ENCODE results near the gene BATF. TPM values are rescaled to one million over a fixed set of nuclear protein-coding genes. Genes with fewer than 3 reads are reported as not detected.

BATF gene
- total RNA-seq, 1 experiment from 2014 or later: not detected

- no peak for DNase-seq (ENCODE audit: low read depth)
These were observed 23.0 kb upstream of the BATF start for GRCh38 chr14:75499084-75499875.

- DNase-seq (ENCODE audit: low read depth): no peak
These were observed 21.2 kb upstream of the BATF start for GRCh38 chr14:75501080-75501479.

GRCh38 chr14:75504411-75504810 lies 17.9 kb upstream of the BATF start:
- DNase-seq (ENCODE audit: low read depth): no peak

GRCh38 chr14:75506930-75507329 lies 15.3 kb upstream of the BATF start:
- DNase-seq (ENCODE audit: low read depth): no peak

- DNase-seq (ENCODE audit: low read depth): no peak
These were observed 11.7 kb upstream of the BATF start for GRCh38 chr14:75510547-75510946.

- no peak for DNase-seq (ENCODE audit: low read depth)
These were observed 11.1 kb upstream of the BATF start for GRCh38 chr14:75511201-75511600.

GRCh38 chr14:75513911-75514672 lies 8.2 kb upstream of the BATF start:
- DNase-seq (ENCODE audit: low read depth): no peak

GRCh38 chr14:75514673-75515628 lies 7.3 kb upstream of the BATF start:
- no peak for DNase-seq (ENCODE audit: low read depth)

- no peak for DNase-seq (ENCODE audit: low read depth)
These were observed 6.7 kb upstream of the BATF start for GRCh38 chr14:75515629-75515996.

- DNase-seq (ENCODE audit: low read depth): no peak
These were observed 3.6 kb upstream of the BATF start for GRCh38 chr14:75518625-75519024.

GRCh38 chr14:75519394-75519793 lies 2.9 kb upstream of the BATF start:
- DNase-seq (ENCODE audit: low read depth): no peak

- peak; percentile 26 for DNase-seq (ENCODE audit: low read depth)
These were observed 2.2 kb upstream of the BATF start for GRCh38 chr14:75519826-75520728.

GRCh38 chr14:75520852-75521251 lies 1.4 kb upstream of the BATF start:
- DNase-seq (ENCODE audit: low read depth): no peak

GRCh38 chr14:75521415-75522199 lies 662 bp upstream of the BATF start:
- no peak for DNase-seq (ENCODE audit: low read depth)

- DNase-seq (ENCODE audit: low read depth): no peak
These were observed 682 bp downstream of the BATF start for GRCh38 chr14:75522983-75523318.

- peak; percentile 78 for DNase-seq (ENCODE audit: low read depth)
These were observed 1.5 kb downstream of the BATF start for GRCh38 chr14:75523771-75524171.

- no peak for DNase-seq (ENCODE audit: low read depth)
These were observed 3.7 kb downstream of the BATF start for GRCh38 chr14:75525969-75526368.

- no peak for DNase-seq (ENCODE audit: low read depth)
These were observed 5.3 kb downstream of the BATF start for GRCh38 chr14:75527449-75528163.

- DNase-seq (ENCODE audit: low read depth): no peak
These were observed 9.0 kb downstream of the BATF start for GRCh38 chr14:75531256-75531655.
